A549 (cell line): ENCODE results near the gene ERCC6L. TPM values are rescaled to one million over a fixed set of nuclear protein-coding genes. Genes with fewer than 3 reads are reported as not detected.

Experiments
- ATAC-seq, 2 experiments: fragments of 200-7000 bp in 1 of 2; fragments of >200 bp in 1 of 2; cut with Nextera tagmentation in 1 of 2; cut with Tn5 transposase in 1 of 2; 3 replicates each; pipeline versions ENCODE4 v1.8.0 to v1.9.1; 2018 to 2020; ENCODE audit warnings: mild to moderate bottlenecking in 1 of 2, moderate library complexity in 1 of 2
- CTCF ChIA-PET: fragments of 300-600 bp; sonication (Branson Sonifier 250); formaldehyde crosslinking; extraction: SDS; loops from one replicate; lab custom pipeline; 2021; ENCODE audit warnings: antibody characterized with exemption, inconsistent platforms; lab: Yijun Ruan, JAX
- POLR2A ChIA-PET: fragments of 350-600 bp; formaldehyde crosslinking; extraction: SDS; loops from one replicate; lab custom pipeline; 2021; ENCODE audit warnings: antibody characterized with exemption, inconsistent platforms; lab: Yijun Ruan, JAX
- DNase-seq, 2 experiments: peaks; one replicate each; pipeline versions ENCODE4 v3.0.0 to v3.0.0-alpha.2; 2011 to 2016; ENCODE audit warnings: low read depth in 1 of 2, low spot score in 1 of 2
- FAIRE-seq: peaks from 2 replicates; lab custom pipeline; 2011; peaks lifted over from hg19 to GRCh38; lab: Jason Lieb, UNC
- H3K27ac ChIP-seq, 2 experiments: fragments of >200 bp; sonication (Bioruptor Twin); formaldehyde crosslinking; 3 replicates each; pipeline ENCODE4 v1.5.1; 2016 to 2017
- H3K4me1 ChIP-seq: fragments of >200 bp; sonication (Bioruptor Twin); formaldehyde crosslinking; 3 replicates; pipeline ENCODE4 v1.6.1; 2016
- H3K4me2 ChIP-seq: fragments of >200 bp; sonication (Bioruptor Twin); formaldehyde crosslinking; 3 replicates; pipeline ENCODE4 v1.6.1; 2016
- H3K4me3 ChIP-seq: fragments of >200 bp; sonication (Bioruptor Twin); formaldehyde crosslinking; 3 replicates; pipeline ENCODE4 v1.5.1; 2016
- H3K9me3 ChIP-seq: fragments of >200 bp; sonication (Bioruptor Twin); formaldehyde crosslinking; 3 replicates; pipeline ENCODE4 v1.6.1; 2016
- CBX8 ChIP-seq: fragments of 200-600 bp; sonication (generic); IDR thresholded peaks from 2 replicates; pipeline ENCODE4 v1.6.1; 2016
- CHD2 ChIP-seq: fragments of 150-350 bp; IDR thresholded peaks from 2 replicates; pipeline ENCODE4 v1.6.1; 2014; ENCODE audit warnings: low read length; ENCODE audit not compliant: partially characterized antibody
- CTCF ChIP-seq: fragments of >200 bp; sonication (Bioruptor Twin); formaldehyde crosslinking; IDR thresholded peaks from 3 replicates; pipeline ENCODE4 v1.5.1; 2016
- EP300 ChIP-seq, 2 experiments: fragments of >200 bp; sonication (Bioruptor Twin); formaldehyde crosslinking; IDR thresholded peaks; 2 replicates in 1 of 2; 3 replicates in 1 of 2; pipeline ENCODE4 v1.6.1; 2016 to 2017
- ESRRA ChIP-seq: fragments of 150-350 bp; IDR thresholded peaks from 2 replicates; pipeline ENCODE4 v1.6.1; 2014; ENCODE audit warnings: mild to moderate bottlenecking, low read length, borderline replicate concordance
- FOSL2 ChIP-seq, 2 experiments: fragments of 450-650 bp in 1 of 2; fragments of >200 bp in 1 of 2; sonication (Bioruptor Twin) in 1 of 2; formaldehyde crosslinking; IDR thresholded peaks; 2 replicates each; pipeline versions ENCODE4 v1.5.0 to v1.6.1; 2016 to 2020; ENCODE audit warnings: mild to moderate bottlenecking in 1 of 2, moderate library complexity in 1 of 2
- HDAC2 ChIP-seq: fragments of 200-600 bp; sonication (generic); IDR thresholded peaks from 2 replicates; pipeline ENCODE4 v1.6.1; 2016
- HEYL ChIP-seq: fragments of 250-450 bp; sonication (Bioruptor Pico); IDR thresholded peaks from 2 replicates; pipeline ENCODE4 v1.8.0; 2021; ENCODE audit warnings: mild to moderate bottlenecking, moderate library complexity
- HOXB13 ChIP-seq: fragments of 250-450 bp; sonication (Bioruptor Pico); IDR thresholded peaks from 2 replicates; pipeline ENCODE4 v1.5.0; 2020; ENCODE audit warnings: low read depth, mild to moderate bottlenecking, moderate library complexity
- MAFK ChIP-seq: fragments of 450-650 bp; IDR thresholded peaks from 2 replicates; pipeline ENCODE4 v1.6.1; 2014; ENCODE audit not compliant: partially characterized antibody
- MAX ChIP-seq: IDR thresholded peaks from 2 replicates; pipeline ENCODE4 v1.6.1; 2012
- MAZ ChIP-seq: fragments of 150-350 bp; IDR thresholded peaks from 2 replicates; pipeline ENCODE4 v1.6.1; 2014; ENCODE audit warnings: antibody characterized with exemption, low read depth, low read length, borderline replicate concordance
- MYC ChIP-seq: IDR thresholded peaks from 2 replicates; pipeline ENCODE4 v1.6.1; 2012; ENCODE audit warnings: mild to moderate bottlenecking, inconsistent platforms, low read length, improper control_type of control experiment, borderline replicate concordance
- NPAS2 ChIP-seq: fragments of 250-450 bp; sonication (Bioruptor Pico); IDR thresholded peaks from 2 replicates; pipeline ENCODE4 v1.8.0; 2022; ENCODE audit warnings: mild to moderate bottlenecking, moderate library complexity, borderline replicate concordance
- NR3C1 ChIP-seq: fragments of >200 bp; sonication (Bioruptor Twin); formaldehyde crosslinking; IDR thresholded peaks from 3 replicates; pipeline ENCODE4 v1.6.1; 2017
- POLR2AphosphoS2 ChIP-seq: conservative IDR thresholded peaks from 2 replicates; pipeline ENCODE4 v1.6.1; 2012; ENCODE audit warnings: low read length, improper control_type of control experiment, inconsistent platforms
- RAD21 ChIP-seq, 2 experiments: fragments of >200 bp in 1 of 2; sonication (Bioruptor Twin) in 1 of 2; formaldehyde crosslinking in 1 of 2; IDR thresholded peaks in 1 of 2; conservative IDR thresholded peaks in 1 of 2; 2 replicates in 1 of 2; 3 replicates in 1 of 2; pipeline ENCODE4 v1.6.1; 2012 to 2018; ENCODE audit warnings: inconsistent platforms in 1 of 2
- RARB ChIP-seq: fragments of 250-450 bp; sonication (Bioruptor Pico); IDR thresholded peaks from 2 replicates; pipeline ENCODE4 v1.8.0; 2021; ENCODE audit warnings: mild to moderate bottlenecking, moderate library complexity
- SMC3 ChIP-seq: fragments of >200 bp; sonication (Bioruptor Twin); formaldehyde crosslinking; IDR thresholded peaks from 3 replicates; pipeline ENCODE4 v1.6.1; 2018; ENCODE audit warnings: inconsistent platforms
- SREBF2 ChIP-seq: fragments of 450-650 bp; IDR thresholded peaks from 2 replicates; pipeline ENCODE4 v1.6.1; 2014; ENCODE audit warnings: mild to moderate bottlenecking, moderate library complexity
- TFCP2L1 ChIP-seq: fragments of 250-450 bp; sonication (Bioruptor Pico); IDR thresholded peaks from 2 replicates; pipeline ENCODE4 v1.5.0; 2021; ENCODE audit warnings: mild to moderate bottlenecking
- ZFP36 ChIP-seq: fragments of 450-650 bp; IDR thresholded peaks from 2 replicates; pipeline ENCODE4 v1.6.1; 2014; ENCODE audit warnings: borderline replicate concordance; ENCODE audit not compliant: partially characterized antibody
- WGBS: methylation state at CpG from one replicate; pipeline ENCODE4 v1.1.6; 2017; ENCODE audit errors: missing lambda C conversion rate; 5-methylcytosine and 5-hydroxymethylcytosine counted together
- polyA plus RNA-seq, 4 experiments: library from polyadenylated mRNA; depleted of rRNA in 3 of 4; stranded (reverse); fragments of >200 nt; fragmentation: RNase III in 1 of 4; extraction: RNeasy Plus Mini Kit Qiagen cat#74134 plus additional on column Dnase treatment in 1 of 4; gene quantifications; 2 replicates in 3 of 4; 3 replicates in 1 of 4; pipeline ENCODE4 v1.2.3, GENCODE V29; 2011 to 2017

The ERCC6L gene
- polyA plus RNA-seq, 2 of the 4 experiments (the other 2 are of a cell fraction), result 10.4 to 13.5 TPM

- Histone ChIP-seq H3K4me3 (no peak overlapping the region), H3K27ac (peak overlapping the region in 1 of 2 experiments; percentile 21; a peak in 2 of 6 replicates), H3K9me3 (no peaks in the 10 kb centered on the region), H3K4me1 (peaks cover 9% of the 10 kb centered on the region; the same call in 2 of the 3 replicates), H3K4me2 (no peak overlapping the region; the same call in 2 of the 3 replicates)
- ATAC-seq (no peak), FAIRE-seq (no peak), DNase-seq (no peak)
- CTCF ChIA-PET, result interaction anchor here (0.8 to 5.7 kb wide), 7 partner anchors 10 to 54 kb away, joined by 3 to 28 read pairs (median 4); partner anchors contain the start of gene RPS4X
- POLR2A ChIA-PET, result interaction anchor here (0.6 kb wide), 1 partner anchor 24 kb away, joined by 7 read pairs; no protein-coding TSS in a partner anchor
- 61% methylated on average over 2 of the region's 2 CpGs for whole genome bisulfite sequencing
- TF ChIP-seq CTCF, result no peak
- no peak for TF ChIP-seq ESRRA
- no peak for TF ChIP-seq RARB (CRISPR knock-in tag)
- TF ChIP-seq POLR2AphosphoS2, result no peak
- no peak for TF ChIP-seq CBX8
- no peak for TF ChIP-seq MAX
- no peak for TF ChIP-seq HOXB13 (CRISPR knock-in tag)
- no peak for TF ChIP-seq HEYL (CRISPR knock-in tag)
- no peak for TF ChIP-seq SREBF2
- no peak for TF ChIP-seq MAZ
- TF ChIP-seq NR3C1, result no peak
- TF ChIP-seq MYC, result no peak
- no peak for TF ChIP-seq EP300 (IDR thresholded peaks at IDR 0.05)
- TF ChIP-seq FOSL2 (IDR thresholded peaks at IDR 0.05), result no peak
- no peak for TF ChIP-seq FOSL2 (CRISPR knock-in tag; IDR thresholded peaks at IDR 0.05)
- no peak for TF ChIP-seq ZFP36
- TF ChIP-seq NPAS2 (CRISPR knock-in tag), result no peak
- no peak for TF ChIP-seq CHD2
- TF ChIP-seq HDAC2, result no peak
Measured at GRCh38 chrX:72247206-72247942, 8.5 kb upstream of the ERCC6L start.

GRCh38 chrX:72245461-72246089, 6.7 kb upstream of the ERCC6L start:
- H3K4me1 ChIP-seq, result peaks cover 9% of the 10 kb centered on the region; the same call in 2 of the 3 replicates
- FAIRE-seq (no peak), ATAC-seq (peak; percentile 80 to 94), DNase-seq (peak; percentile 60 to 74)
- H3K4me2 ChIP-seq, result no peak overlapping the region
- WGBS, result 83% methylated on average over 3 of the region's 3 CpGs
- H3K4me3 ChIP-seq, result no peak overlapping the region
- POLR2A ChIA-PET, result interaction anchor here (1.4 kb wide), 1 partner anchor 32 kb away, joined by 7 read pairs; the partner anchor contains the start of gene RPS4X
- peak; percentile 78 to 80 for TF ChIP-seq RAD21 (conservative IDR thresholded peaks at IDR 0.05 in 1 of 2, IDR thresholded peaks at IDR 0.05 in 1 of 2)
- peak; percentile 64 for TF ChIP-seq CTCF
- no peak for TF ChIP-seq MAFK
- no peak for TF ChIP-seq TFCP2L1 (CRISPR knock-in tag)
- TF ChIP-seq EP300 (IDR thresholded peaks at IDR 0.05), result no peak
- TF ChIP-seq SMC3, result peak; percentile 69
- no peak for TF ChIP-seq MYC
- TF ChIP-seq HOXB13 (CRISPR knock-in tag), result no peak
- CTCF ChIA-PET, result interaction anchor here (0.5 to 5.7 kb wide), 24 partner anchors 9 to 964 kb away, joined by 3 to 28 read pairs (median 3); partner anchors contain the start of gene RPS4X
- no peaks in the 10 kb centered on the region for H3K9me3 ChIP-seq
- H3K27ac ChIP-seq, result no peak overlapping the region
